ENCODE measurements around the gene CADM1.

GRCh38 chr11:115409116-115409670 lies 95.0 kb downstream of the CADM1 start:
- TF ChIP-seq CTCF (conservative IDR thresholded peaks at IDR 0.05 in 1 of 2, IDR thresholded peaks at IDR 0.05 in 1 of 2; ENCODE audit: extremely low read depth in 1 of 2, insufficient read depth in 1 of 2, low read depth in 1 of 2, low read length in 2 of 2) (no peak), EZH2 (IDR thresholded peaks at IDR 0.05; ENCODE audit: borderline replicate concordance, low read length) (no peak)
